HepG2 (cell line): ENCODE data around the gene DNAJC7. TPM values are rescaled to one million over a fixed set of nuclear protein-coding genes. Genes with fewer than 3 reads are reported as not detected.

Source experiments
- ARID4A ChIP-seq: sonication (generic); formaldehyde crosslinking; IDR thresholded peaks from 2 replicates; pipeline ENCODE4 v1.5.0; 2020; ENCODE audit warnings: mild to moderate bottlenecking, missing genetic modification reagents, borderline replicate concordance
- CEBPB ChIP-seq: IDR thresholded peaks from 2 replicates; pipeline ENCODE4 v1.6.1; 2011; ENCODE audit warnings: low read depth, low read length, improper control_type of control experiment, borderline replicate concordance
- CREB1 ChIP-seq, 2 experiments: fragments of 450-650 bp in 1 of 2; IDR thresholded peaks; 2 replicates each; pipeline ENCODE4 v1.6.1; 2016 to 2017; ENCODE audit warnings: control low read depth in 1 of 2, mild to moderate bottlenecking in 1 of 2, missing compliant biosample characterization in 1 of 2, missing genetic modification characterization in 1 of 2
- ELF3 ChIP-seq: IDR thresholded peaks from 2 replicates; pipeline ENCODE4 v1.6.1; 2016; ENCODE audit warnings: missing genetic modification reagents, missing compliant biosample characterization
- FOSL2 ChIP-seq: sonication (generic); formaldehyde crosslinking; IDR thresholded peaks from 2 replicates; pipeline ENCODE4 v1.4.0; 2020; ENCODE audit warnings: missing genetic modification reagents
- GMEB1 ChIP-seq: sonication (generic); formaldehyde crosslinking; IDR thresholded peaks from 2 replicates; pipeline ENCODE4 v1.5.1; 2020; ENCODE audit warnings: missing genetic modification reagents, mild to moderate bottlenecking, borderline replicate concordance
- HNF4A ChIP-seq: sonication (generic); formaldehyde crosslinking; IDR thresholded peaks from 2 replicates; pipeline ENCODE4 v1.4.0; 2020; ENCODE audit warnings: missing genetic modification reagents
- HNF4G ChIP-seq, 2 experiments: sonication (generic) in 1 of 2; formaldehyde crosslinking in 1 of 2; IDR thresholded peaks; 2 replicates each; pipeline versions ENCODE4 v1.4.0 to v1.6.1; 2011 to 2020; ENCODE audit warnings: borderline replicate concordance in 2 of 2, low read depth in 2 of 2, mild to moderate bottlenecking in 2 of 2, low read length in 1 of 2, missing genetic modification reagents in 1 of 2, moderate library complexity in 1 of 2
- IRX3 ChIP-seq: sonication (generic); formaldehyde crosslinking; IDR thresholded peaks from 2 replicates; pipeline ENCODE4 v1.8.1; 2023; ENCODE audit warnings: mild to moderate bottlenecking, low read depth, missing genetic modification reagents, borderline replicate concordance
- NCOR1 ChIP-seq: fragments of 200-600 bp; sonication (generic); IDR thresholded peaks from 2 replicates; pipeline ENCODE4 v1.7.0; 2017; ENCODE audit warnings: antibody characterized with exemption, low read length, borderline replicate concordance
- NFIC ChIP-seq: IDR thresholded peaks from 2 replicates; pipeline ENCODE4 v1.6.1; 2012; ENCODE audit warnings: mild to moderate bottlenecking, low read length, inconsistent platforms
- PAXIP1 ChIP-seq: sonication (generic); formaldehyde crosslinking; conservative IDR thresholded peaks from 2 replicates; pipeline ENCODE4 v1.4.0; 2020; ENCODE audit warnings: mild to moderate bottlenecking, missing genetic modification reagents, moderate library complexity
- PHF5A ChIP-seq: IDR thresholded peaks from one replicate; pipeline ENCODE4 v1.6.1; 2018; ENCODE audit warnings: low read depth, missing genetic modification reagents; ENCODE audit not compliant: unreplicated experiment
- SOX5 ChIP-seq: IDR thresholded peaks from 2 replicates; pipeline ENCODE4 v1.6.1; 2016; ENCODE audit warnings: borderline replicate concordance
- TEAD3 ChIP-seq: optimal IDR thresholded peaks from 2 replicates; pipeline ENCODE3; 2016; ENCODE audit warnings: borderline replicate concordance
- ZBTB25 ChIP-seq: IDR thresholded peaks from 2 replicates; pipeline ENCODE4 v1.6.1; 2018; ENCODE audit warnings: missing genetic modification reagents
- ZNF124 ChIP-seq: sonication (generic); formaldehyde crosslinking; IDR thresholded peaks from 2 replicates; pipeline ENCODE4 v1.4.0; 2020; ENCODE audit warnings: missing genetic modification reagents
- ZNF296 ChIP-seq: sonication (generic); formaldehyde crosslinking; conservative IDR thresholded peaks from 2 replicates; pipeline ENCODE4 v1.5.0; 2020; ENCODE audit warnings: mild to moderate bottlenecking, missing genetic modification reagents
- polyA plus RNA-seq, 8 experiments: library from polyadenylated mRNA; depleted of rRNA in 3 of 8; stranded (reverse) in 7 of 8; unstranded in 1 of 8; fragments of >200 nt; fragmentation: Illumina TruSeq in 4 of 8; extraction: Trizol in 4 of 8; gene quantifications; 2 replicates each; pipeline versions ENCODE4 v1.2.1 to v1.2.3, GENCODE V29; 2011 to 2016; ENCODE audit warnings: low read depth in 4 of 8, missing spikeins in 1 of 8, mixed read lengths in 1 of 8; ENCODE audit not compliant: insufficient read depth in 1 of 8
- total RNA-seq, 5 experiments: library from RNA; depleted of rRNA; stranded (reverse); fragments of >200 nt; fragmentation: Illumina TruSeq; extraction: Trizol; gene quantifications; 2 replicates each; pipeline ENCODE4 v1.2.3, GENCODE V29; 2016; ENCODE audit warnings: low read depth in 1 of 5

Gene DNAJC7
- total and polyA plus RNA-seq, 2 of the 13 experiments (the other 11 are each of a cell fraction or from before 2014, with no cell fraction given), result 47.7 to 132 TPM

- TF ChIP-seq PAXIP1 (CRISPR knock-in tag), result peak; percentile 77
- no peak for TF ChIP-seq NCOR1
- peak; percentile 32; the same call in 1 of the 2 replicates for TF ChIP-seq ZBTB25 (CRISPR knock-in tag)
- no peak for TF ChIP-seq PHF5A (CRISPR knock-in tag)
- TF ChIP-seq IRX3, result no peak
- no peak for TF ChIP-seq CEBPB
- TF ChIP-seq SOX5 (CRISPR knock-in tag), result peak; percentile 75; the same call in 1 of the 2 replicates
- TF ChIP-seq TEAD3 (CRISPR knock-in tag), result peak; percentile 51
- peak; percentile 72 for TF ChIP-seq HNF4A (CRISPR knock-in tag)
- TF ChIP-seq ZNF296 (CRISPR knock-in tag), result no peak
- TF ChIP-seq NFIC, result peak; percentile 38; the same call in 1 of the 2 replicates
- no peak for TF ChIP-seq CREB1 (IDR thresholded peaks at IDR 0.05)
- TF ChIP-seq CREB1 (CRISPR knock-in tag; IDR thresholded peaks at IDR 0.05), result peak; percentile 53; the same call in 1 of the 2 replicates
- peak; percentile 79 for TF ChIP-seq ELF3 (CRISPR knock-in tag)
- peak; percentile 55 for TF ChIP-seq FOSL2 (CRISPR knock-in tag)
- peak; percentile 34; the same call in 1 of the 2 replicates for TF ChIP-seq GMEB1 (CRISPR knock-in tag)
- TF ChIP-seq ZNF124 (CRISPR knock-in tag), result no peak
- no peak for TF ChIP-seq ARID4A
- TF ChIP-seq HNF4G (IDR thresholded peaks at IDR 0.05; ENCODE audit: borderline replicate concordance, low read depth, low read length), result peak; percentile 60; the same call in 1 of the 2 replicates
- TF ChIP-seq HNF4G (CRISPR knock-in tag; IDR thresholded peaks at IDR 0.05; ENCODE audit: borderline replicate concordance, low read depth), result peak; percentile 28; the same call in 1 of the 2 replicates
These were observed 14.4 kb downstream of the DNAJC7 start (continued) for GRCh38 chr17:42002792-42003301.
